Activated CD4-positive, alpha-beta T cell treated with anti-CD3 and anti-CD28 coated beads, Interleukin-10, Interleukin-2, amounts not matched to agents 100 ng/mL and 50 ng/mL, durations not matched to agents 16 hours and 8 hours (primary cell): Measurements from ENCODE around the gene WDFY4.
A peak's percentile ranks its signal among the peaks of the same experiment; 100 is the strongest.

Source experiments
- DNase-seq: peaks from one replicate; pipeline ENCODE4 v3.0.0-alpha.2; 2020

The WDFY4 gene

DNA sequence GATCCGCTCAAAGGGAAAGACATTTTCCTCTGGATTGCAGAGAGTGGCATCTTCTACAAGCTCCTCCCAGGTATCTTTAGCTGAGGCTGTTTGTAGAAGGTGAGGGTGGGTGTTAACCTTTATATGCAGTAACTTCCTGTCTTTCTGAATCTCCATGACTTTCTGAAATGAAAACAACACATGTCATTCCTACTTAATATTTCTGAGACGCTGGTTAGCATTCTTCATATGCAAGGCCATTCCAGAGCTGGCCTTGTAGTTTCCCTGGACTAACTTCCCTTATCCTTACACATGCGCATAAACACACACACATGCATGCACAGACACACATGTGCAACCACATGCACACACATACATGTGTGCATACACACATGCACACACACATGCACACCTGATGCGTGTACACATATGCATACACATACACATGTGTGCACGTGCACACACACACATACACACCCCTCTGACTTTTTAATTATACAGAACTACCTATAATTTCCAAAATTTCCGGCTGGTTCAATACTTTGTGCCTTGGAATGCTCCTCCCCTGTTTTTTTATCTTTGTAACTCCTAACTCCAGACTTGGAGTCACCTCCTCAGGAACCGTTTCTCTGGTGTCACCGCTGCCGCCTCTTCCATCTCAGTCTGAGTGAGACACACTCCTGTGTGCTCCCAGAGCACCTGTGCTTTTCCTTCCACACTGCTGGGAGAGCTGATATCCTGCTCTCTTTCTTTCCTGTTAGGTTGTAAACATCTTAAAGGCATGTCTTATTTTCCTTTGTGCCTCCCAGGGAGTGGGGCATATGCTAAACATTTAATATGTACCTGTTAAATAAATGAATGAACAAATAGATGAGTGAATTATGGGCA, 199.7 kb downstream of the WDFY4 start:
- DNase-seq: no peak

DNA sequence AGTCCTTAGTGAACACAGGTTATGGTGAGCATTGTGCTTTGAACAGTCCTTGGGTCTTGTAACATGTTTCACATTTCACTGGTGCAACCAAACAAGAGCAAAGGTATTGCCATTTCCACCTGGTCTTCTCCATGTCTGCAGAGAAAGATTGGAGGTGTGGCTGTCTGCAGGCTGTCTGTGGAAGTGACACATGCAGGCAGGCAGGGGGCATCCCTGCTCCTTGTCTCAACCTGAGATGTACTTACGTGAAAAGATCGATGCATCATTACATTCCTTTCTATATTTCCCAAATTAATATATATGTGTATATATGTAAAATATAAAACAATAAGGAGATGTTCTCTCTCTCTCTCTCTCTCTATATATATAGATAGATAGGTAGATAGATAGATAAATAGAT, 200.7 kb downstream of the WDFY4 start:
- no peak for DNase-seq

DNA sequence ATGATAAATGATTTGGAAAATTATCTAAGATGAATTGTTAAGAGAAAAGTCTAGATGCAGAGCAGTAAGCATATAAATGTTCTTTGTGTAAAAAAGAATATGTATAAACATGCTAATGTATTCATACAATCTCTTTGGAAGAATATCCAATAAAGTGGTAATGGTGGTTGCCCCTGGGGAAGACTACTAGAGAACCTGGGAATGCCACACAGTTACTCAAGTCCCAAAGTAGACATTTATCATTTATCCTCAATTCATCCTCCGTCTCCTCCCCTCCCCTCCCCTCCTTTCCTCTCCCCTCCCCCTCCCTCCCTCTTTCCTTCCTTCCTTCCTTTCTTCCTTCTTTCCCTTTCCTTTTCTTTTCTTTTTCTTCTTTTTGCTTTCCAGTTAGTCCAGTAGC, 203.3 kb downstream of the WDFY4 start:
- DNase-seq: no peak

DNA sequence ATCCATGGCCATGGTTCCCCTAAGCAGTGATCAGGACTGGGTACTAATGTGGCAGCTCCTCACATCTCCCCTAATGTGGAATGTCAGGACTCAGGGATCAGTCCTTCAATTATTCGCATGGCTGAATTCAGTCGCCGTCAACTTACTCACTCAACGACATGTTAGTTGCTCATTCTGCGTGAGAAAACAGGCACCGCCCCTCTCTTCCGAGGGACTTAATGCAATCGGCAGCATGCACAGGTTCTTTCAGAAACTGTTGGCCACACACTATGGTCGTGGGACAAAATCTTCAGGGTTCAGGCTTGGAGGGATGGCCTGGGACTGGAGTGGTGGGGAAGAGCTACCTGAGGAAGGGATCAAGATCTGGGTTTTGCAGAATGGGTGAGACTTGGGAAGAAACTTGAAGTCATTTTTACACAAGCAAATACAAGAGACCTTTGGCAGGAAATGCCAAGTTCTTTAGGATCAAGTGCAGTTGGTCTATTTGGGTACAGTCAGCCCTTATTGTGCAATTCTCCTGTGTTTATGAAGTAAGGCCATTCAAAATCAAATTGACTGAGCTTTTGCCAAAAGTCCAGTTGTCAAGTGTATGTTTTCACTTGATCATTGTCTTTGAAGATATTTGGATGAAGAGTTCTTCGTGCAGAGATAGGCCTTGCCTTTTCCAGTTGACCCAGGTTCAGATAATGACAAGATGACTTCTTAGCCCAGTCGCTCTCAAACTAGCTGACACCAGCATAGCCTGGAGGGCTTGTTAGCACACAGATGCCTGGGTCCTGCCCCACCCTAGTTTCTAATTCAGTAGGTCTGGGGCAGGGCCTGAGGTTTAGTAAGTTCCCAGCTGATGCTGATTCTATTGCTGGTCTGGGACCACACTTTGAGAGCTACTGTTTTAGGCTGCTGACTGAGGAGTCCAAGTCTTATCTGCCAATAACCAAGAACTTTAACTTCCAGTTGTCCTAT, 206.5 kb downstream of the WDFY4 start:
- no peak for DNase-seq

DNA sequence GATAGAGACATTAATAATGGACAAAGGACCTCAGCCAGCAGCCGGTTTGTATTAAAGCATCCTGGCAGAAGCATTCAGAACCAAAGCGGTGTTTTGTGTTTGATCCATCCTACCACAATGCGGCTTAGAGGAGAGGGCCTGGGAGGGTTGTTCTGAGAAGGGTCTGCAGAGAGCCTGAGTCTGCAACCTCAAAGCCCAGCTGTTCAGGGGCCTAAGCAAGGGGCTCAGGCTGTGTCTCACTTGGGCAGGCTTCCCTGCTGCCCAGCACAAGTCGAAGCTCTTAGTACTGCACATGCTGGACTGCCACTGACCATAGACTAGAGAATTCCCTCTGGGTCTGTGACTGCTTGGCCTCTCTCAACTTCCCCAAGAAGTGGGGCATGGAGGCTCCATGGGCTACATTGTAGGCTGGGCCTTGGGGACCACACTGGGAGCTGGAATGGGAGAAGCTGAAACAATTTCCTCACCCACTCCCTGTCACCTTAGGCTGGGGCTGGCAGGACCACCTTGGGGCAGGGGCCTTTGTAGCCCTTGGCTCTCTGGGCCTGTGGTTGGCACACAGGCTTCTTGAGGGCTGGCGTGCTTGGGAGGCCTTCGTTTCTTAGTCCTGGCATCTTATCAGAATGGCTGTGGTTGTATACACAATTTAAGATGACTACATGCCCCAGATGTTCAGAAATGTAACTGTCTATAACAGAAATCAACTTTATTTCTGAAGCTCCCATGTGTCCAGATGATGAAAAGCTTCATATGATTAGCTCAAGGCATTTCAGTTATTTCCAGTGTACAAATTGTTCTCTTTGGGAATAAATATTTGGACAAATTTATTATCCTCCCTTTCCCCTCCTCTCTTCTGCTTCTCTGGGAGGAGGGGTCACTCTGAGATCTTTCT, 210.5 kb downstream of the WDFY4 start:
- DNase-seq: no peak

DNA sequence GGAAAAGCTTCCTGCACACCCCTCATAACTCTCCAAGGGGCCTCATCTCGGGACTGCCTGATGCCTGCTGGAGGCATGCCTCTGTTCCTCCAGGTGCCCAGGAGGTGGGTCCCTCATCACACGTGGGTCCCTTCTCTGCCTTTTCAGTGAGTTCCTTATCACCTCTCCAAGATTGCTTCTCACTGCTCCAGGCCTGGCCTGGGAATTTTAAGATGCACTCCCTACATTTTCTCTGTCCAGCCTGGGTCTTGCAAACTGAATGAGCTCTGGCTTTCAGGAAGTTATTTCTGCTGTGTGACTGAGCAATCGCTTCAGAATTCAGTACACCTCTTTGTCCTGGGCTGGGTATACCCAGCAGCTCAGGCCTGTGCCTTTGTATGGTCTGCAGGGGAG, 211.1 kb downstream of the WDFY4 start:
- no peak for DNase-seq

DNA sequence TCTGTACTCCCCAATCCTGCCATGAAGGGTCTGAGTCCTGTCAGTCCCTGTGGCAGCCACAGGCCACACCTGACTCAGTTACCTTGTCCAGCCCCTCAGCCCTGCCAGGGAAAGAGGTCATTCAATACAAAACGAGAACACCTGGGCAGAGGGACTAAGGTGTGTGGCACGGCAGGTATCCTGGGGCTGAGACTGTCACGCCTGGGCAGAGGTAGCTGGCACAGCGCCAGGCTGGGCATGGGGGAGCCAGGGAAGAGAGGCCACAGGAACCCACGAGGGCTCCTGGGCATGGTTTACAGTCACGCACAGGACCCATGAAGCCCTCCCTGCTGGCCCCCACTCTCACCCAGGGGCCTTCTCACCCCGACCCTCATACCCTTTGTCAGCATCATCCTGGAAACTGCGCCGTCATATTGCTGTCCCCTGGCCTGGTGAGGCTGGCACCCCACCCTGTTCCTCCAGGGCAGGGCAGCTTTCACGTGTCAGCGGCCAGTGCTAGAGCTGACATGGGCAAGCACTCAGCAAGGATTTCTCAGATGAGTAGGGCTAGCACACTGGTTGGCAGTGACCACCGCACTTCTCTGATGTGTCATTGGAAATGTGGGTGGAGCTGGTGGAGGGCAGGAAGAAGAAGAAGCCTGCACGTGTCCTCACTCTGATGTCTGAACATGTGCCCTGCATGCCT, 212.2 kb downstream of the WDFY4 start:
- no peak for DNase-seq

DNA sequence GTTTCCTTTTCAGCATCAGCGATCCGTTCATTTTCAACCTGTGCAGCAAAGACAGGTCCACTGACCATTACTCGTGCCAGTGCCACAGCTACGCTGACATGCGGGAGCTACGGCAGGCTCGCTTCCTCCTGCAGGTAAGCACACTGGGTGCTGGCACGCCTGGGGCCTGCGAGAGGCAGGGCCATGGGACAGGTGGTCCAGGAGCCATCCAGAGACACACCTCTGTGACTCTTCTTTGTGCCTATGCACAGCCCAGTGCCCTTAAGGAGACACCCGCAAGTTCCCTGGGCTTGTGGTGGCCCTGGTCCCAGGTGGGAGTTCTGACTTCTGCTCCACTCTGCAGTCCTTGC, 212.7 kb downstream of the WDFY4 start:
- DNase-seq: no peak

DNA sequence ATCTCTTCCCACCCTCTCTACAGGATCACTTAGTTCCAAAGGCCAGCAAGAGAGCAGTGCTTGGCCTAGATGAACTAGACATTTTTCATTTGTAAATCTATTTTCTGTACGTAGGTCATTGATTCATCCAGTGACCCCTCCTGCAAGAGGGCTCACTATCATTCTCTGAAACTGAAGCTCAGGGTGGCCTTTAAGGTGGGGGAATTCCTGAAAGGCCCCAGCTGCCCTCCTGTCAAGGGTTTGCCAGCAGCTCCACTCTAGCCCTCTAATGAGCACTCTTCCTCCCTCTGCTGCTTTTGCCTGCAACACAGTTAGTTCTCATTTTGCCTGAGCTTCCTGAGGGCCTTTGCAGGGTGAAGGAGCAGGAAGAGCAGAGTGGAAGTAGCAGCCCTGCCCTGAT, 213.8 kb downstream of the WDFY4 start:
- DNase-seq: no peak

DNA sequence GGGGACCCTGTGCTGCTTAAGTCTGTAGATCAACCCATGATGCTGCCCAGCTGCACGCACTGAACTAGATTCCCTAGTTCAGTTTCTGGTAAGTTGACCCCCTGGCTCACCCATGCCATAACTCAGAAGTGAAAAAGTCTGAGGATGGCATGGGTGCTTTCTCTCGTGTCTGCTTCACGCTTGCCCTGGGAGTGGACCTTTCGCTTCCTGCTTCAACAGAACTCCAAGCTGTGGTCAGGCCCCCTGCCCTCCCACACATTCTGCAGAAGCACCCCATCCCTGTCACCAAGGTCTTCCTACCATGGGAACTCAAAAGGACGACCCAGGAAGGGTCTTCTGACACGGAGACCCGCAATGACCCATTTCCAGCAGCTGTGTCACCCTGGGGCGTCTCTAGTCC, 215.1 kb downstream of the WDFY4 start:
- DNase-seq: no peak

DNA sequence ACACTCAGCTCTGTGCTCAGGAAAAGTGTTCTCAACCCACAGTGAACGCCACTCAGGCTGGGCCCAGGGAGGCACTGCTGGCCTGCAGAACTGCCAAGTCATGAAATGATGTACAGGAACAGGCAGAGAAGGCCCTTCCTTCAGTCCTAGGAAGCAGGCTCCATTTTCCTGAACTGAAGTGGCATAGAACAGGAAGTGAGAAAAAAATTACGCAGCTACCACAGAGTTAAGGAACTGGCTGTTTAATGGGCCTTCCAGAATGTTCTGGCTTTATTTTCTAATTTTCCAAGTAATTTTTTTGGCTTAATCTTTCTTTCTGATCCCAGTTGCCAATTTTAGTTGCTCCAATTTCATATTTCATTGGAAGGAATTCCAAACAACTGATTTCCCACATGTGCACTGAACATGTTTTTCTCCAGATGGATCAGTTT, 215.7 kb downstream of the WDFY4 start:
- DNase-seq: no peak

DNA sequence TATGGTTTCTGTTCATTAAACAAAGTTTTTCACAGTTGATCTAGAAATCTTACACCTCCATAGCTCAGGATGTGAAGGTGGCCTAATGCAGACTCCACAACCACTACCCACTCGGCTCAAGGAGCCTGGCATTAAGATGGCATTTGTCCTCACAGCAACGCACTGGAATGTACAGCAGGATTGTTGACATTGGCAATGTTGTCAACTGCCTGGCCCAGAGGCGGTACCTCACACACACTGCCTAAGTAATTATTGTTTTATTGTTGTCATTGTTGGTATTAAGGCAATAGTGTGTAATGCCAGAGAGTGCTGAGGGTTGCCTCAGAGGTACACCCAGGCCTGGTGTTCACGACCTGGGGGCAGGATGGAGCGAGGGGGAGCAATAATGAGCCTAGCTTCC, 216.6 kb downstream of the WDFY4 start:
- no peak for DNase-seq

DNA sequence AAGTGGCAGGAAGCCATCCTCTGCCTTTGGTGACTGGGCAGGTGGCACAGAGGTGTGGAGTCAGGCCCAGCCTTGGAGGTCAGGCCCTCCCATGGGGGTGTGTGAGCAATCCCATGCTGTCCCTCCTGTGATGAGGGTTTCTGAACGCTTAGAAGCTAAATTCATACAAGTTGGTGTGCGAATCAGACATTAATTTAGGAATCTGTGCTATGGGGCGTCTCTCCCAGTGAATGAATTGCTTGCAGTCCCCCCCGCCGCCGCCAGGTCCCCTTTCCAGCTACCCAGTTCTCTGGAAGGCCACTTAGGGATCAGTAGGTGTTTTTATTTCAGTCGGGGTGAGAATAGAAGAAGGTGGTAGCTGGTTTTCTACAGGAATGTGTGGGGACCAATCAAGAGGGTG, 217.4 kb downstream of the WDFY4 start:
- DNase-seq: no peak

DNA sequence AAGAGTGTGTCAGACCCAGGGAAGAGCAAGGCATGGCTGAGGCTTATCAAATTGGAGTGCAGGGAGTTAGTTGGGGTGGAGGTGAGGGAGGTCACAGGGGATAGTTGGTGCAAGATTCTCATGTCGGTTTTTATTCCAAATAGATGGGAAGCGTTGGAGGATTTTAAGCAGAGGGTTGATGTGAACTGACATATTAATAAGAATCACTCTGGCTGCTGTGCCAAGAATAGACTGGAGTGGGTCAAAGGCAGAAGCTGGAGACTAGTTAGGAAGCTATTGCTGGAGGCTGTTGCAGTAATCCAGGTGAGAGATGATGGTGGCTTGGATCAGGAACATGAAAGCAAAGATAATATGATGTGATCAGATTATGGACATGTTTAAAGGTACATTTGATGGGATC, 218.5 kb downstream of the WDFY4 start:
- DNase-seq: no peak

DNA sequence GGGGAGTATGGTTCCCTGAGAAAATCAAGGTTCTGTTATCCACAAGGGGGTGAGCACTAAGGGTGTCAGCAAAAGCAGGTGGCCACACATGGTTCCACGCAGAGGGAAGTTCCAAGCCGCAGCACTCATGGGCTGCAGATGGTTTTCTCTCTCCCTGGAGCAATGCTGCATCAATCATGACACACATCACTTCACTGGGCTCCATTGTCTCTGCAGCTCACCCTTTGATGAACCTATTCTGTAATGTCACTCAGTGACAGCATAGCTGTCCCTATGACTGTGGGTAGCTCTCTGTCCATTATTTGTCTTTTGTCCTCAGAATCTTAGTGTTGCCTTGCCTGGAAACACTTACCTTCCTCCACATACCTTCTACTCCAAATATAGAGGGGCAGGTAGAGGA, 220.2 kb downstream of the WDFY4 start:
- no peak for DNase-seq

DNA sequence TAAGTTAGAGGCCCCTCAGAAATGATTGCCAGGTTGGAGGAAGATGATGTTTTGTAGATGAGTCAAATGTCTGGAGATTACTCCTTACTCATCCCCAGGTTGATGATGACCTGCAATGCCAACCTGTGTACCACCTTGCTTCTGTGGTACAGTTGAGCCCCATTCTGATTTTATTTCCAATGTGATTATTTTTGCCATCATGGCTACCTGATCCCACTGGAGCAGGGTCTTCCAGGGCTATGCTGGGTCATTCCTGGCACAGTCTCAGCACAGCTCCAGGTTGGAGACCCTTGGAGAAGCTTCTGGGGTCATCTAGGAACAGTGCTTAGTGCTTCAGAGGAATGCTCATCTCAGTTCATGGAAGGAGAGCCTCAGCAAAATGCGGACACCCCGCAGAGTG, 220.6 kb downstream of the WDFY4 start:
- DNase-seq: no peak

DNA sequence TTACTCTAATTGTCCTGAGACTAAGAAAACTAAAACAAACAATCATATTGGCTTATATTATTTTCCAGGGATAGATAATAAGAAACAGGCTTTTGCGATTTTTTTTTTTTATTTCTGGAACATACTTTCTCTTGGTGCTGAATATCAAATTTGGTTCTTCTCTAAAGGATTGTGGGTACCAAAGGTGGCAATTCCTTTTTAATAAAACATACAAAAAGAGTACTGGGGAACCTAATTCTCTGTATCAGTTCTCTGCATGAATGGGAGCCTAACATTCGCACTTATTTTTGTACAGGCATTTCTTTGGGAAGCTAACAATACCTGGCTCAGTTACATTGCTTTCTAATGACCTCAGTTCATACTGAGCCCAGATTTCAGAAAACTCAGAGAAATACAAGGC, 222.2 kb downstream of the WDFY4 start:
- DNase-seq: no peak

DNA sequence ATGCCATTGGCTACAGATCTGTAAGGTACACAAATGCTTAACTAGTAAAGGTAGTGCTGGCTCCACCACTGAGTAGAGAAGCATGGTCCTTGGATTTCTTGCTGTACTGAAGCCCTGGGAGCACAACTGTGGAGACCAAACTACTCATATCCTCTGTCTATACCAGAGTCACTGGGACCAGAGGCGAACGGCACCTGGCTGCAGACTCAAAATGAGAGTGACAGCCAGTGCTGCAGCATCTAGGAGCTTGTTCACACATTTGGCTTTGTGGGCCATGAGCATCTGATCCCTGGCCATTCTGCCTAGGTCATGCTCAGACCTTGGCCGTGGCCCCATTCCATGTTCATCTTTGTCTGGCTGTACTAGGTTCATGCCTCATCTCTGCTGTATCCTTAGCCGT, 223.1 kb downstream of the WDFY4 start:
- DNase-seq: peak; percentile 36

DNA sequence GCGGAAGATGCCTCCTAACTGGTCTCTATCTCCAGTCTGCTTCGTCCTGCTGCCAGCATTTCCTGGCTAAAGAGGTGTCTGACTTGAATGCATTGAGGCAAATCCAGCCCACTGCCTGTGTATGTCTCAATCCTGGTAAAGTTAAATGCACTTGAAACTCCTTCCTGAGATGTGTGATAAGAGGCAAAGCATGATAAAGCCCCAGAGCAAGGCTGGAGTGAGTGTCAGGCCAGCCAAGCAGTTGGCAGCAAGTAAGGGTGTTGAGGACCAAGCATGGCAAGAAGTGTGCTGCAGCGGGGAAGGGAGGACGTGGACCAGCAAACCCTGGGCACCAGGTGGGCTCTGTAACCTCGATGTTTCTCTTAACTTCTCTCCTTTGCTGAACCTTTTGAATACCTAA, 225.9 kb downstream of the WDFY4 start:
- DNase-seq: no peak

DNA sequence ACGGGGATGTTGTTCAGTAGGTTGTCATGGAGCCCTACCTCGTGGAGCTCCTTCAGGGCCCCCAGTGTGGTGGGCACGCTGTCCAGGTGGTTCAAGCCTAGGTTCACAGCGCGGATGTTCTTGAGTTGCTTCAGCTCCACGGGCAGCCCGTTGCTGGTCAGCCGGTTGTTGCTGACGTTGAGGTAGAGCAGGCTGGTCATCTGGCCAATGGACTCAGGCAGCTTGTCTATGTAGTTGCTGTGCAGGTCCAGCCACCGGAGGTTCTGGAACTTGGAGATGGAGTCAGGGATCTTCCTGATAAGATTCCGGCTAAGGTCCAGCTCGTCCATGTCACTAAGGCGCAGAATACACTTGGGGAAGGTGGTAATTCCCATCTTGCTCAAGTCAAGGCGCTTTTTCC, 229.0 kb downstream of the WDFY4 start:
- no peak for DNase-seq

DNA sequence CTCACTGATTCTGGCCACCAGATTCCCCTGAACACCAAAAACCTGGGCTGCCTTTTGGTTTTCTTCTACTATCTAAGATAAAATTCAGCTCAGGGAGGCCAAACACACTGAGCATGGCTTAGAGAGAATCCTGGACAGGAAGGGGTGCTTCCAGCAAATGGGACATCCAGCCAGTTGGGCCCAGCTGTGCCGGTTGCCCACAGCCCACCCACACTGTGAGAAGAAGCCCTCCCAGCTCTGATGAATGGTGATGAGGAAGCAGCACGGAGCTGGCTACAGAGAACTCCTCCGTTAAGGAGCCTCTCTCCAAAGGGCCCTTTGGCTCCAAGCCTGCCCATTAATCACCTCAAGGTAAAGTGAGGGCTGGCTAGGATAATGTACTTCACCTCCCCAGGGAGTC, 239.1 kb downstream of the WDFY4 start:
- DNase-seq: no peak

DNA sequence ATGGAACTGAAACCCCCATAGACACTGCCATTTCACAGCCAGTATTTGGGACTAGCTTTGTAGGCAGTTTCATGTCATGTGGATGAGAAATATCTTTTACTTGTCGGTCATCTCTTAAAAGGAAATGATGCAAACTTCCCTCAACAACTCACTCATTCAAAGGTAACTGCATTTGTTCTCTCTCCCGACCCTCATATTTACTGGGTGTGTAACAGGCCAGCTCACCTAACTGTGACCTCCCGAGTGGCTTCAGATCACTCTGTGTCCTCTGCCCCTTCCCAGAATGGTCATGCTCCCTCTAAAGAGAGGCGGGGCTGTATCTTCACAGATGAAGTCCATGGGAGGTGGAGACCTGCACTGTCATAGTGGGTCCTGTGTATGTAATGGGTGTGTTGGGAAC, 240.3 kb downstream of the WDFY4 start:
- no peak for DNase-seq

DNA sequence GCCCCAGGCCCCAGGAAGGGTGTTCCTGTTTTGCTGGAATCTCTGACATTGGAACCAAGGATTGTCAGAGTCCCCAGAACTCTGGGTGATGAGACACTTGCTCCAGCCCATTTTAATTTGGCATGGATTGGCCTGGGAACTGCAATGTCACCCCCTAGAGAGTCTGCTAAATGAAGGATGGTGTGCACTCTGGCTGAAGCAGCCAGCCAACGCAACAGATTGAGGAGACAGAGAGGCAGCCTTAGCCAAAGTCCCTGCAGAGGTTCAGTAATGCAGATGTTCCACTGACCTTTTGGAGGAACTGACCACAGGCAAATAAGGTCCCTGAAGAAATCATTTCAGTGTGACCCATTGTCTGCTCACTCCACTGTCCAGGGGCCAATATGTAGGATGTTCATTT, 241.6 kb downstream of the WDFY4 start:
- DNase-seq: no peak
